ENCODE measurements around the gene FCAMR. TPM values are rescaled to one million over a fixed set of nuclear protein-coding genes. Genes with fewer than 3 reads are reported as not detected.
A peak's percentile ranks its signal among the peaks of the same experiment; 100 is the strongest.

Gene FCAMR
- total RNA-seq (2014; rRNA removed; shearing (Covaris generic); ENCODE audit: low replicate concordance): not detected in 2 replicates

DNA sequence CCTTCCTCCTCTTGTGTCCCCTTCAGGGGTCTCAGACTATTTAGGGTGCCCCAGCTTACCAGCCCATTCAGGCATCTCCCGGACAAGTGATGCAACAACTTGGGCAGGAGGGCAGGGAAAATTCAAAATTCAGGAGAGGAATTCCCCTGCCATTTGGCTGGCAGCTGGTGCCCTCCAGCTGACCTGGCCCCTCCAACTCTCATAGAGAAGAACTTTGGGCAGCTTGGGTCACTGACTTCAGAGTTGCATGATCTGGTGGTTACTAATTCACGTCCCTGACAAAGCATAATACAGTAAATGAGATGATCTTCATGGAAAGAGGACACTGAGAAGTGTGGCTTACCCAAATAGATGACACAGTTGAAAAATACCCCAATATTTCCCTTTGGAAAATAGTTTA lies at the start of gene FCAMR:
TSS of gene FCAMR (minus strand) at position 15 of the 400 bp plus-strand sequence. CDS start 335 bp downstream, outside the sequence.
- Histone ChIP-seq H3K9me3 (ENCODE audit: low read length) (no peaks in the 10 kb centered on the region), H4K20me1 (ENCODE audit: insufficient read depth, low read depth, low read length) (no peaks in the 10 kb centered on the region), H3K27me3 (ENCODE audit: low read length) (no peaks in the 10 kb centered on the region), H2AFZ (ENCODE audit: low read length) (no peak within 1 kb of the TSS), H3K27ac (ENCODE audit: low read length) (no peak within 1 kb of the TSS), H3K36me3 (ENCODE audit: insufficient read depth, low read length) (no peaks in the 10 kb centered on the region), H3K4me3 (ENCODE audit: low read length) (no peak within 1 kb of the TSS), H3K79me2 (ENCODE audit: low read length) (no peaks in the 10 kb centered on the region), H3K9me2 (replicated peaks; ENCODE audit: insufficient read depth, low read length) (no peaks in the 10 kb centered on the region), H3K9ac (ENCODE audit: low read length) (no peak within 1 kb of the TSS), H3K4me1 (ENCODE audit: low read length) (no peaks in the 10 kb centered on the region), H3K4me2 (ENCODE audit: low read depth, low read length, poor library complexity, severe bottlenecking) (no peak within 1 kb of the TSS)
- DNase-seq: no peak

- no peaks in the 10 kb centered on the region for H3K9me2 ChIP-seq (replicated peaks; ENCODE audit: insufficient read depth, low read length)
- H3K4me1 ChIP-seq (ENCODE audit: low read length): no peaks in the 10 kb centered on the region
- no peaks in the 10 kb centered on the region for H4K20me1 ChIP-seq (ENCODE audit: insufficient read depth, low read depth, low read length)
- DNase-seq: no peak
- no peak overlapping the region for H3K4me3 ChIP-seq (ENCODE audit: low read length)
- no peak overlapping the region for H3K27ac ChIP-seq (ENCODE audit: low read length)
- H3K27me3 ChIP-seq (ENCODE audit: low read length): no peaks in the 10 kb centered on the region
- H3K36me3 ChIP-seq (ENCODE audit: insufficient read depth, low read length): no peaks in the 10 kb centered on the region
- no peak overlapping the region for H2AFZ ChIP-seq (ENCODE audit: low read length)
- no peaks in the 10 kb centered on the region for H3K9me3 ChIP-seq (ENCODE audit: low read length)
- H3K79me2 ChIP-seq (ENCODE audit: low read length): no peaks in the 10 kb centered on the region
- no peak overlapping the region for H3K4me2 ChIP-seq (ENCODE audit: low read depth, low read length, poor library complexity, severe bottlenecking)
- no peak overlapping the region for H3K9ac ChIP-seq (ENCODE audit: low read length)
Observed at GRCh38 chr1:207019661-207020060, 49.4 kb upstream of the FCAMR start.

DNA sequence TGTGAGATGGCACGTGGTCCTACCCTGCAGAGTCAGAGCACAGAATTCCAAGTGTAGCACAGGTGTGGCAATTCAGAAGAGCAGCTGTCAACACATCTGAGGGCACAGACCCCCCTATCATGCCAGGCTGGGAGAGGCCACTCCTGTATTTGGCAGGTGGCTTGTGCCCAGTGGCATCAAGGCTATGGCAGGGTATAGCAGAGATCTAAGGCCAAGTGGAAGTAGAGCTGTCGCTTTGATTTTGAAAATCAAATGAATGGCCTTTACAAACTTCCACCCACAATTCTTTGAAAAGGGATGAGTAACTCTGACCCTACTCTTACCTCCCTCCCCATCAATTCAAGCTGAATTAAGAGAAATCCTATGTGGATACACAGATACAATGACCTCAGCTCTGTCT lies 48.9 kb upstream of the FCAMR start:
- H3K36me3 ChIP-seq (ENCODE audit: insufficient read depth, low read length): no peaks in the 10 kb centered on the region
- H3K27ac ChIP-seq (ENCODE audit: low read length): no peak overlapping the region
- H4K20me1 ChIP-seq (ENCODE audit: insufficient read depth, low read depth, low read length): no peaks in the 10 kb centered on the region
- no peak overlapping the region for H2AFZ ChIP-seq (ENCODE audit: low read length)
- H3K9me3 ChIP-seq (ENCODE audit: low read length): no peaks in the 10 kb centered on the region
- no peak for DNase-seq
- no peak overlapping the region for H3K9ac ChIP-seq (ENCODE audit: low read length)
- no peaks in the 10 kb centered on the region for H3K9me2 ChIP-seq (replicated peaks; ENCODE audit: insufficient read depth, low read length)
- no peaks in the 10 kb centered on the region for H3K27me3 ChIP-seq (ENCODE audit: low read length)
- no peaks in the 10 kb centered on the region for H3K79me2 ChIP-seq (ENCODE audit: low read length)
- H3K4me2 ChIP-seq (ENCODE audit: low read depth, low read length, poor library complexity, severe bottlenecking): no peak overlapping the region
- no peaks in the 10 kb centered on the region for H3K4me1 ChIP-seq (ENCODE audit: low read length)
- no peak overlapping the region for H3K4me3 ChIP-seq (ENCODE audit: low read length)

DNA sequence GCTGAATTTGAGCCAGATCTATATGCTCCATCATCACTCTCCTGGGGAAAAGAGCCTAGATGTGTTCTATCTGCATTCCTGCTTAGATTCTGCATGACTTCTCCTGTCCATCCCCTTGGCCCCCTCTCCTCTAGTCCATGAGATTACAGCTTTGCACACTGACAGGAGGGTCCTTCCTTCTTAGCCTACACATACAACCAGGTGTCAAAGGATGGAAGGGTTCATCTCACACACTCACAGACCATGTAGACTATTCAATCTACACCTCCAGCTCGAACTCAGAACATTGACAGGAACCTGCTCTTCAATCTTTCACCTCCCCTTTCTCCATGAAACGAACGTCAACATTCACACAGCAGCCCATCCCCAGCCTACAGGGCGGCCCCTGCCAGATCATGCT lies 48.4 kb upstream of the FCAMR start:
- no peak overlapping the region for H3K4me2 ChIP-seq (ENCODE audit: low read depth, low read length, poor library complexity, severe bottlenecking)

GRCh38 chr1:207017615-207018559 lies 47.6 kb upstream of the FCAMR start:
- Histone ChIP-seq H3K9ac (ENCODE audit: low read length) (no peak overlapping the region), H3K9me2 (replicated peaks; ENCODE audit: insufficient read depth, low read length) (no peaks in the 10 kb centered on the region), H4K20me1 (ENCODE audit: insufficient read depth, low read depth, low read length) (no peaks in the 10 kb centered on the region), H3K4me3 (ENCODE audit: low read length) (no peak overlapping the region), H3K79me2 (ENCODE audit: low read length) (no peaks in the 10 kb centered on the region), H2AFZ (ENCODE audit: low read length) (no peak overlapping the region), H3K9me3 (ENCODE audit: low read length) (no peaks in the 10 kb centered on the region), H3K36me3 (ENCODE audit: insufficient read depth, low read length) (no peaks in the 10 kb centered on the region), H3K27me3 (ENCODE audit: low read length) (no peaks in the 10 kb centered on the region), H3K27ac (ENCODE audit: low read length) (no peak overlapping the region), H3K4me1 (ENCODE audit: low read length) (no peaks in the 10 kb centered on the region), H3K4me2 (ENCODE audit: low read depth, low read length, poor library complexity, severe bottlenecking) (no peak overlapping the region)
- DNase-seq: peak; percentile 23

More for the DNA sequence above, 48.4 kb upstream of the FCAMR start:
- Histone ChIP-seq H4K20me1 (ENCODE audit: insufficient read depth, low read depth, low read length) (no peaks in the 10 kb centered on the region), H3K9me3 (ENCODE audit: low read length) (no peaks in the 10 kb centered on the region), H3K27ac (ENCODE audit: low read length) (no peak overlapping the region), H3K9ac (ENCODE audit: low read length) (no peak overlapping the region), H3K79me2 (ENCODE audit: low read length) (no peaks in the 10 kb centered on the region), H3K36me3 (ENCODE audit: insufficient read depth, low read length) (no peaks in the 10 kb centered on the region), H3K4me1 (ENCODE audit: low read length) (no peaks in the 10 kb centered on the region), H2AFZ (ENCODE audit: low read length) (no peak overlapping the region), H3K9me2 (replicated peaks; ENCODE audit: insufficient read depth, low read length) (no peaks in the 10 kb centered on the region), H3K27me3 (ENCODE audit: low read length) (no peaks in the 10 kb centered on the region), H3K4me3 (ENCODE audit: low read length) (no peak overlapping the region)
- no peak for DNase-seq

GRCh38 chr1:207015791-207016190 lies 45.5 kb upstream of the FCAMR start:
- Histone ChIP-seq H2AFZ (ENCODE audit: low read length) (no peak overlapping the region), H3K4me3 (ENCODE audit: low read length) (no peak overlapping the region), H4K20me1 (ENCODE audit: insufficient read depth, low read depth, low read length) (no peaks in the 10 kb centered on the region), H3K4me1 (ENCODE audit: low read length) (no peaks in the 10 kb centered on the region), H3K9ac (ENCODE audit: low read length) (no peak overlapping the region), H3K27me3 (ENCODE audit: low read length) (no peaks in the 10 kb centered on the region), H3K36me3 (ENCODE audit: insufficient read depth, low read length) (no peaks in the 10 kb centered on the region), H3K9me2 (replicated peaks; ENCODE audit: insufficient read depth, low read length) (no peaks in the 10 kb centered on the region), H3K79me2 (ENCODE audit: low read length) (no peaks in the 10 kb centered on the region), H3K27ac (ENCODE audit: low read length) (no peak overlapping the region), H3K9me3 (ENCODE audit: low read length) (no peaks in the 10 kb centered on the region), H3K4me2 (ENCODE audit: low read depth, low read length, poor library complexity, severe bottlenecking) (no peak overlapping the region)
- no peak for DNase-seq

GRCh38 chr1:207014728-207015127 lies 44.5 kb upstream of the FCAMR start:
- no peaks in the 10 kb centered on the region for H3K79me2 ChIP-seq (ENCODE audit: low read length)
- H3K27ac ChIP-seq (ENCODE audit: low read length): no peak overlapping the region
- no peak for DNase-seq
- H3K36me3 ChIP-seq (ENCODE audit: insufficient read depth, low read length): no peaks in the 10 kb centered on the region
- H3K9me3 ChIP-seq (ENCODE audit: low read length): no peaks in the 10 kb centered on the region
- H3K9me2 ChIP-seq (replicated peaks; ENCODE audit: insufficient read depth, low read length): no peaks in the 10 kb centered on the region
- H3K27me3 ChIP-seq (ENCODE audit: low read length): no peaks in the 10 kb centered on the region
- H4K20me1 ChIP-seq (ENCODE audit: insufficient read depth, low read depth, low read length): no peaks in the 10 kb centered on the region
- H3K4me3 ChIP-seq (ENCODE audit: low read length): no peak overlapping the region
- H3K4me2 ChIP-seq (ENCODE audit: low read depth, low read length, poor library complexity, severe bottlenecking): no peak overlapping the region
- no peak overlapping the region for H2AFZ ChIP-seq (ENCODE audit: low read length)
- H3K4me1 ChIP-seq (ENCODE audit: low read length): no peaks in the 10 kb centered on the region
- no peak overlapping the region for H3K9ac ChIP-seq (ENCODE audit: low read length)

- no peaks in the 10 kb centered on the region for H3K9me3 ChIP-seq (ENCODE audit: low read length)
- H3K4me3 ChIP-seq (ENCODE audit: low read length): no peak overlapping the region
- H3K4me1 ChIP-seq (ENCODE audit: low read length): no peaks in the 10 kb centered on the region
- H3K9me2 ChIP-seq (replicated peaks; ENCODE audit: insufficient read depth, low read length): no peaks in the 10 kb centered on the region
- H3K36me3 ChIP-seq (ENCODE audit: insufficient read depth, low read length): no peaks in the 10 kb centered on the region
- DNase-seq: no peak
- H3K9ac ChIP-seq (ENCODE audit: low read length): no peak overlapping the region
- H4K20me1 ChIP-seq (ENCODE audit: insufficient read depth, low read depth, low read length): no peaks in the 10 kb centered on the region
- no peaks in the 10 kb centered on the region for H3K27me3 ChIP-seq (ENCODE audit: low read length)
- no peaks in the 10 kb centered on the region for H3K79me2 ChIP-seq (ENCODE audit: low read length)
- H3K27ac ChIP-seq (ENCODE audit: low read length): no peak overlapping the region
- H2AFZ ChIP-seq (ENCODE audit: low read length): no peak overlapping the region
- no peak overlapping the region for H3K4me2 ChIP-seq (ENCODE audit: low read depth, low read length, poor library complexity, severe bottlenecking)
Observed at GRCh38 chr1:207013321-207014085, 43.2 kb upstream of the FCAMR start.

Data from Karpas-422 (cell line).